HS-5 (cell line): Measurements from ENCODE around the gene NFATC2.

Experiments
- DNase-seq: peaks from one replicate; pipeline ENCODE4 v3.0.0-alpha.2; 2012; ENCODE audit warnings: low read depth

The NFATC2 gene

DNA sequence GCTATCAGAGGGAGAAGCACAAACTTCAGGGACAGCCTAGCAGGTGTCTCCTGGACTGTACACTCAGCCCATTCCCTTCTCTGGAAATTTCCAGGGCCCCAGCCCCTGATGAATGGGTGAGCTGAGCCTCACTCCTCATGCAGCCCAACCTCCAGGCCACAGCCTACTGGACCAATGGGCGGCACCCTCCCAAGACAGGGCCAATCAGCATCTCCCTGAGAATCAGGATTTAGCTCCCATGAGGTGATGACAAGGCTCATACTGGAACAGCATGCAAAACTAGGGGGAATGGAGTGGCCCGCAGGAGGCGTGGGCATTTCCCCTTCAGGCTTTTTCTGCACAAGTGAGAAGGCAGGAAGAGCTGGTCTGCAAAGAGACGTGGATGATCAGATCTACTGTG, 29.0 kb downstream of the NFATC2 start:
- DNase-seq = no peak

GRCh38 chr20:51512645-51513044, 29.9 kb downstream of the NFATC2 start:
- DNase-seq = no peak

DNA sequence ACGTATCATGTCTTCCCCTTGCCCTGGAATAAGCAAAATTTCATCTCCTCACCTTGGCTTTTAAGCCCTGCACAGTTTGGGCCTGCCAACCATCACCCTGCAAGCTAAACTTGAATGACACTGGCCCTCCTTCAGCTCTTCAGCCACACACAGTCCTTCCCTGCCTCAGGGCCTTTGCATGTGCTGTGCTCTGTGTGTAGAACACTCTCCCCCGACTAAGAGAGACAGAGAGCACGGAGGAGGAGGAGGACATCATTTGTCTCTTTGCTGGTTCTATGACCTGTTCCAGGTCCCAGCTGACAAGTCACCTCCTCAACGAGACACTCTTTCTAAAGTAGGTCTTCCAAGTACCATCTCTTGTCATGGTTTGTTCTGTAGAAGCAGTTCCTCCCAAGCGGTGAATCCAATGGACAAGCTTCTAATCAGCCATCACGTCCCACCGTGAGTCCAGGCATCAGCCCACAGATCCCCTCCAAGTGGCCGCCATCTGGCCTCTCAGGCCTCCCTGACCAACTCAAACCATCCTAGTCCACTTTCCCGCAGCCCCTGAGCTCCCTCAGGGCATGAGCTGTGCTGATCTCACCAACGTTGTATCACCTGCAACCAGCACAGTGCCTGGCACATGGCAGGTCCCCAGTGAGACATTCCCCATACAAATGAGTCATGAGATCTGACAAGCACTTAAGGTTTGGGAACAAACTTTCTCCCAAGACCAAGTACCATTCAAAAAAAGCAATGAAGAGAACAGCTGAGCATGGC, 30.5 kb downstream of the NFATC2 start:
- DNase-seq = no peak

- no peak for DNase-seq
Measured at GRCh38 chr20:51510936-51511605, 31.4 kb downstream of the NFATC2 start.

GRCh38 chr20:51510169-51510568, 32.4 kb downstream of the NFATC2 start:
- no peak for DNase-seq

- no peak for DNase-seq
Measured at GRCh38 chr20:51509208-51509607, 33.3 kb downstream of the NFATC2 start.

DNA sequence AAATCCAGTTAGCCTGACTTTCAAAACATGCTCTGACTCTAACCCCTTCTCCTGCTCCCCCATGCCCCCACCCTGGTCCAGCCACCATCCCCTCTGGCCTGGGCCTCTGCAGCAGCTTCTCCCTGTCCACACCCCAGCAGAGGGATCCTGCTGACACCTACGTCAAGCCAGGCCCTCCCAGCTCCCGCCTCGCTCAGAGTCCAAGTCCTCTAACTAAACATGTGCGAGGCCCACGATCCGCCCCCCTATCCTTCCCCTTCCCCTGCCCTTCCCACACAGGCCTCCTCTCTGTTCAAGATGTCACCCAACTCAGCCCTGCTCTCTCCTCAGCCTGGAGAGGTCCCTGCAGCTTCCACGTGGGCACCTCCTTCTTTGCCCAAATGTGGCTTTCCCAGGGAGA, 33.7 kb downstream of the NFATC2 start:
- DNase-seq = no peak

DNA sequence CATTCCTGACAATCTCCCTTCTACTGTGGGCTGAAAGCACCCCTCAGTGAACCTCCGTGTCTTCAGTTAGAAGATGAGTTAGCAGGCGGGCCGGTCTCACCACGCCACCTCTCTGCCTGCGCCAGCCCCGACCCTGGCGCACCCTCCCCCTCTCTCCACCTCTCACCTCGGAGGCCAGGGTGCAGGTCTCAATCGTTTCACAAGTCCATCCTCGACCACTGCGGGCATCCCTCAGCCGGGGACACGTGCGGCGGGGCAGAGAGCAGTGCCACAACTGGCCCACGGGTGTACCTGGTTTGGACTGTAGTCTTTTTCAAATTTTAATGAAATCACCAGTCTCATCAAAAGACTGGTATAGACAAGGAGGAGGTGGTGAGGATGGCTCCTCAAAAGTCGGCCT, 34.4 kb downstream of the NFATC2 start:
- no peak for DNase-seq

GRCh38 chr20:51507216-51508036, 35.1 kb downstream of the NFATC2 start:
- DNase-seq = no peak

GRCh38 chr20:51506527-51507215, 35.8 kb downstream of the NFATC2 start:
- no peak for DNase-seq

DNA sequence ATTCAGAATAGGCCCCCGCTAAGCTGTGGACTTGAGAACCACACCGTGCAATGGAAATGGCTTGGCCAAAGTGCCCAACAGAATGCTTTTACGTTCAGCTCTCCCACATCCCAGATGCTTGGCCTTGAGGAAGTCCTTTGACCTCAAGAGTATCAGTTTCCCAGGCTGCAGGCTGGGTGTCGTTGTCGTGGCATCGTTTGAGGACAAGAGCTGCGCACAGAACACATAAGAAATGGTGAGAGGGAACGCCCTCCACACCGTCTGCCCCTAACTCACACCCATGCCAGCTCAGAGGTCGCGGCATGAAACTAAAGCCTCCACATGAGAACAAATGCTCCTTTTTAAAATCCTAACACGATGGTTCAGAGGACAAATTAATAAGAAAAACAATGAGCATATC, 37.0 kb downstream of the NFATC2 start:
- no peak for DNase-seq

DNA sequence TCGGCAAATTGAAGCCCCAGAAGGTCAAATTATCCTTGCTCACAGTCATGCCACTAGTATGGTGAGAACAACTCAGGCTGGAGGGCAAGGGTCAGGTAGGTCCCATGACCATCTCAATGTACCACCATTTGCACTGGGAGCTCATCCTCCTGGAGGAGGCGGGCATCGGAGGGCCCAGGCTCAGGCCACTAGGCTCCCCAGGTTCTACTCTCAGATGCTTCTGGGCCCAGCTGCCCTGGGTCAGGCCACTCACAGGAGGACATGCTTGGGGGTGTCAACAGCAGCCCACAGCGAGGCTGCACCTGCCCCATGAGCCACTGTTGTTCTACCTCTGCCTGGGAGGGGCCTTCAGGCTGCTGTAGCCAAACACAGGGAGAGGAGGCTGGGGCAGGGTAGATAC, 39.1 kb downstream of the NFATC2 start:
- DNase-seq = no peak

DNA sequence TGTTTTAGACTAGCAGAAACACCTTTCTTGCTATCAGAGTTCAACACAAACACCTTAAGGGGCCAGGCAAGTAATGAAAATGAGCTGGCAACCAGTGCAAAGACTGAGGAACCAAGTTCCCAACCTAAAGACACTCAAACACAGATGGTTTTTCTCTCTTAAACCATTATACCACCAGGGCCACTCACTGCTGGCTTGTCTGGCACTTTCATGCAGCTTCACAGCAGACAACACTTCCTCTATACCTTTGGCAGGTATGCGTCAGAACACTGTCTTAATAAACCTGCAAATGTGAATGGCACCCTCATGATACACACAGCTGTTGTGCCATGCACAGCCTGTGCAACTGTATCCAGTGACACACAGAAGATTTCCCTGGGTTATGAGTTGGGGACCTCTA, 41.6 kb downstream of the NFATC2 start:
- no peak for DNase-seq

DNA sequence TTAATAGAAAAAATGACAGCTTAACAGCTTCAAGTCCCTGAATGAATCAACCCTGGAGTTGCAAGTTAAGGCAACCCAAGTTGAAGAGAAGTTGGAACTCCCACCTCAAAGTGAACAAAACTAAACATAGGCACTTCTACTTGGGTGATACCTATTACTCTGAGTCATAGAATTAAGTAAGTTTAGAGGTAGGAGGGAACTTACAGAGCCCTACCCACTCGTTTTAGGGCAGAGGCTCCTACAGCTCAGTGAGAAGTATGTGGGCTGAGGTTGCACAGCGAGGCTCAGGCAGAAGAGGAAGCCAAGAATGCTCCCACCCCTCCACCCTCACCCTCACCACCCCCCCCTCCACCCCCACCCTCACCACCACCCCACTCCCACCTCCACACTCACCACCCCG, 42.2 kb downstream of the NFATC2 start:
- DNase-seq = no peak

GRCh38 chr20:51498765-51499540, 43.6 kb downstream of the NFATC2 start:
- DNase-seq = no peak

GRCh38 chr20:51497542-51498467, 44.7 kb downstream of the NFATC2 start:
- DNase-seq = no peak

DNA sequence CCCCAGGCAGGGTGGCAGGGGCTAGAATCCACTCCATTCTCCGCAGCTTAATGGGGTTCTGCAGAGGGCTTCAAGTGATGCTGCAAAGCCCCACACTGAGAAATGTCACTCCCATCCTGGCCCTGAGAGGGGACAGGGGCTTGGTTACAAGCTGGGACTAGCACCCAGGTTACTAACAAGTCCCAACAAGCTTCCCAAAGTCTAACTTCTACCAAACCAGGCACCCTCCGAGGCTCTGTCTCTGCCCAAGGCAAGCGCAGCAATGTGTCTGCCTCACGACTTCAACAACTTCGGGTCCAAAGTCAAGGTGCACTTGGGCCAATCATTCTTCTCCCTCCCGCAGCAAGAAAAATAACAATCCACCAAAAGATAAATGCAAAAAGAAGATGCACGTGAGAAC, 45.6 kb downstream of the NFATC2 start:
- no peak for DNase-seq

DNA sequence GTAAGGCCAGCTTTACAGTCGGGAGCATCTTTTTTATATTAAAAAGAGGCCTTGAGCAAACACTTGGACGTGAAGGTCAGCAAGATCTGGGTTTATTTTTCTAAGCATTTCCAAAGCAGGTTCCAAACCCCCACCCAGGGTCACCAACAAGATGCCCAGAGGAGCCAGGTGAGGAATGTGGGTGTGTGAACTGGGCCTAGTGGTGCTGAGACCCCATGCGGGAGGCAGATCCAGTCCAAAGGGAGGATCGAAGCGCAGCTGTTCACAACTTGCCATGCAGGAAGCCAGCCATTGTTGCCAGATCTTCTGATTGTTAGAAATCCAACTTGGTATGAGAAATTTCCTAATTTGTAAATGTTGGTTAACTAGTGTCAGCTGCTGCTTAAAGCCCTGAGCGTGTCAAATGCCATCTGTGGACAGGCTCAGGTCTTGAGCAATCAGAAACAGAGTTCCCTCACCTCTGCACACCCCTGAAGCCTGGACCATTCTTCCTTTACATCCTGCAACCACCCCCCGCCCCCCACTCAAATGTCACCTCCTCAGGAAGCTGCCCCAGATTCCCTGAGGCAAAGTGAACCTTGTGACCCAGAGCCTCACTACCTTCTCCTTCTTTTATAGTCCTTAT, 46.5 kb downstream of the NFATC2 start:
- DNase-seq = no peak

DNA sequence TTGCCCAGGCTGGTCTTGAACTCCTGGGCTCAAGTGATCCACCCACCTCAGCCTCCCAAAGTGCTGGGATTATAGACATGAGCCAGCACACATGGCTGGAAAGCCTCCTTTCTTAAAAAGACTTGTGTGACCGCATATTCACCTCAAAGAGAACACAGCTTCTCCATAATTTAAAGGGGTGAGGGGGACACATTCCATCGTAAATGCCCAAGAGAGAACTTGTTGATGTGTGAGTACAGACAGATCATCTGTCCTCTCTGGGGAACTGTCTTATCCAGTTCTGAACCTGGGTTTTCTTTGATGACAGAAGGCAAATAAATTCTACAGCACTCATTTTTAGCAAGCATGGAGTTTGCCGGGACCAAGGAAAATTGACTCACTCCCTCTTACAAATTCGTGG, 47.2 kb downstream of the NFATC2 start:
- DNase-seq = no peak
